Nephron progenitor cell (in vitro differentiated cells): ENCODE measurements around the gene STX4.
A peak's percentile ranks its signal among the peaks of the same experiment; 100 is the strongest.

Source experiments
- DNase-seq: peaks from one replicate; pipeline ENCODE4 v3.0.0; 2021
- H3K27ac Mint-ChIP-seq: 2 replicates; pipeline ENCODE4 v1.8.0; 2021; ENCODE audit warnings: mild to moderate bottlenecking, moderate library complexity, mixed read lengths
- H3K27me3 Mint-ChIP-seq: 2 replicates; pipeline ENCODE4 v1.8.0; 2021; ENCODE audit warnings: mild to moderate bottlenecking, low read depth, mixed read lengths; ENCODE audit not compliant: poor library complexity
- H3K36me3 Mint-ChIP-seq: 2 replicates; pipeline ENCODE4 v1.8.0; 2021; ENCODE audit warnings: low read depth, mixed read lengths
- H3K4me1 Mint-ChIP-seq: 2 replicates; pipeline ENCODE4 v1.8.0; 2021; ENCODE audit warnings: mixed read lengths
- H3K4me3 Mint-ChIP-seq: 2 replicates; pipeline ENCODE4 v1.8.0; 2021; ENCODE audit warnings: mild to moderate bottlenecking, moderate library complexity, mixed read lengths
- H3K9me3 Mint-ChIP-seq: 2 replicates; pipeline ENCODE4 v1.8.0; 2021; ENCODE audit warnings: mild to moderate bottlenecking, moderate library complexity, mixed read lengths
- TF ChIP-seq, protein P1 (sequence below): fragments of 200-600 bp; sonication (generic); IDR thresholded peaks from 2 replicates; pipeline ENCODE4 v1.5.0; 2021; ENCODE audit warnings: antibody characterized with exemption

The STX4 gene

DNA sequence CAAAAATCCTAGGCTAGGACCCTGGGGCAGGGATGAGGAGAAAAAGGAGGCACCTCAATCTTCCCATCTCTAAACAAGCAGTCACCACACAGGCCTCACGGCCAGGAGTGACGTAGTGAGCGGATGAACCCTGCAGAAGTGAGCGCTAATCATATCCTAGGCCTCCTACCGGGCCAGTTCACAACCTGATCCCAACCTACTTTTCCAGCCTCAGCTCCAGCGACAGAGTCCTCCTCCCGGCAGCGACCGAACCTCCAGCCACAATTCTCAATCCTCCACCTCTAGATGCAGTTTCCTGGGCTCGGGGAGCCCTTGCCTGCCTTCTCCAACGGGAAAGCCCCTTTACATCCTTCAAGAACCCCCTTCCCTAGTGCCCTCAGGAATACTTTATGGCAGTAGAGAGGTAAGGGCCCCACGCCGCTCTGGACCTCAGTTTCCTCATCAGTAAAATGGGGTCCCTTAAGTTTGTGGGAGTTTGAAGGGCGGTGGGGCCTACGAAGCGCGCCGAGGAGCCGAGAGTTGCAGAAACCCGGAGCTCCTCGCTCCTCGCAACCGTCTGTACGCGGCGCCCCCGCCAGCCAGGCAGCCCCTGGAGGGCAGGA is 39.3 kb downstream of the STX4 start:
- peaks cover 3% of the 10 kb centered on the region for H3K27me3 Mint-ChIP-seq
- H3K9me3 Mint-ChIP-seq, result no peaks in the 10 kb centered on the region
- H3K36me3 Mint-ChIP-seq, result peaks cover 13% of the 10 kb centered on the region
- peaks cover 32% of the 10 kb centered on the region for H3K4me1 Mint-ChIP-seq
- peak overlapping the region; percentile 91 for H3K27ac Mint-ChIP-seq
- peak; percentile 23 for DNase-seq
- TF ChIP-seq, protein P1, sequence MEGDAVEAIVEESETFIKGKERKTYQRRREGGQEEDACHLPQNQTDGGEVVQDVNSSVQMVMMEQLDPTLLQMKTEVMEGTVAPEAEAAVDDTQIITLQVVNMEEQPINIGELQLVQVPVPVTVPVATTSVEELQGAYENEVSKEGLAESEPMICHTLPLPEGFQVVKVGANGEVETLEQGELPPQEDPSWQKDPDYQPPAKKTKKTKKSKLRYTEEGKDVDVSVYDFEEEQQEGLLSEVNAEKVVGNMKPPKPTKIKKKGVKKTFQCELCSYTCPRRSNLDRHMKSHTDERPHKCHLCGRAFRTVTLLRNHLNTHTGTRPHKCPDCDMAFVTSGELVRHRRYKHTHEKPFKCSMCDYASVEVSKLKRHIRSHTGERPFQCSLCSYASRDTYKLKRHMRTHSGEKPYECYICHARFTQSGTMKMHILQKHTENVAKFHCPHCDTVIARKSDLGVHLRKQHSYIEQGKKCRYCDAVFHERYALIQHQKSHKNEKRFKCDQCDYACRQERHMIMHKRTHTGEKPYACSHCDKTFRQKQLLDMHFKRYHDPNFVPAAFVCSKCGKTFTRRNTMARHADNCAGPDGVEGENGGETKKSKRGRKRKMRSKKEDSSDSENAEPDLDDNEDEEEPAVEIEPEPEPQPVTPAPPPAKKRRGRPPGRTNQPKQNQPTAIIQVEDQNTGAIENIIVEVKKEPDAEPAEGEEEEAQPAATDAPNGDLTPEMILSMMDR, result no peak
- H3K4me3 Mint-ChIP-seq, result peak overlapping the region; percentile 94

DNA sequence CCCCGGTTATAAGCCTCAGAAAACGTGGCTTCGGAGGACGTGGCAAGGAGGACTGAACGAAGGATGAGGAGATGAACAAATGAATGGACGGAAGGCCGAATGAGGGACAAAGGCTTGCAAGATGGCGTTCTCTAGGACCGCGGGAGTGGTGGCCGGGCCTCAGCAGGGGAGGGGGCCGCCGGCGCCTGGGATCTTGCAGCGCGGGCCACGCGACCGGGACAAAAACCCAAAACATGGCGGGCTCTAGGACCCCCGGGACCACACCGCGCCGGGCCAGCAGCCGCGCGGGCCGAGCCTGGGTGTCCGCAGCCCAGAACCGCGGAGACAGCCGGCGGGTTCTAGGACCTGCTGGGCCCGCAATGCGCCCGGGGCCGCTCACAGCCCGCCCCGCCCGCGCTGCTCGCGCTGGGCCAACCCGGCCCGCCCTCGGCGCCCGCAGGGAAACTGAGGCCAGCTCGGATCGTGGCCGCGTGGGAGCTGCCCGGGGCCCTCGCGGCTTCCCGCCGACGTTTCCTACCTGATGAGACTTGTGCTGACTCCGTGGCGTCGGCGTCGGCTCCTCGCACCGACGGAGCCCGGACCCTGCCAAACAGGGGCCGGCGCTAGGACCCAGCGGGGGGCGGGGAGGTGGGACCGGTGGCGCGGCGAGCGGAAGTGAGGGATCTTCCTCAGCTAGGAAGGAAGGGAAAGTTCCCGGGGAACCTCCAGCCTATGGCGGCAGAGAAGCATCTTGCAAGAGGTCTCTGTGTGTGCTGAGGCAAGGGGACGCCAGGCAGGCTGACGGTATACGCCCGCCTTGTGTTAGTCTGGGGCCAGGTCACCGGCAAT is 40.0 kb downstream of the STX4 start:
- Mint-ChIP-seq H3K9me3 (no peaks in the 10 kb centered on the region), H3K27me3 (peaks cover 3% of the 10 kb centered on the region), H3K4me1 (peaks cover 32% of the 10 kb centered on the region), H3K27ac (peak overlapping the region; percentile 93), H3K4me3 (peak overlapping the region; percentile 97), H3K36me3 (peaks cover 20% of the 10 kb centered on the region)
- DNase-seq, result peak; percentile 93
- TF ChIP-seq, protein P1, result no peak

DNA sequence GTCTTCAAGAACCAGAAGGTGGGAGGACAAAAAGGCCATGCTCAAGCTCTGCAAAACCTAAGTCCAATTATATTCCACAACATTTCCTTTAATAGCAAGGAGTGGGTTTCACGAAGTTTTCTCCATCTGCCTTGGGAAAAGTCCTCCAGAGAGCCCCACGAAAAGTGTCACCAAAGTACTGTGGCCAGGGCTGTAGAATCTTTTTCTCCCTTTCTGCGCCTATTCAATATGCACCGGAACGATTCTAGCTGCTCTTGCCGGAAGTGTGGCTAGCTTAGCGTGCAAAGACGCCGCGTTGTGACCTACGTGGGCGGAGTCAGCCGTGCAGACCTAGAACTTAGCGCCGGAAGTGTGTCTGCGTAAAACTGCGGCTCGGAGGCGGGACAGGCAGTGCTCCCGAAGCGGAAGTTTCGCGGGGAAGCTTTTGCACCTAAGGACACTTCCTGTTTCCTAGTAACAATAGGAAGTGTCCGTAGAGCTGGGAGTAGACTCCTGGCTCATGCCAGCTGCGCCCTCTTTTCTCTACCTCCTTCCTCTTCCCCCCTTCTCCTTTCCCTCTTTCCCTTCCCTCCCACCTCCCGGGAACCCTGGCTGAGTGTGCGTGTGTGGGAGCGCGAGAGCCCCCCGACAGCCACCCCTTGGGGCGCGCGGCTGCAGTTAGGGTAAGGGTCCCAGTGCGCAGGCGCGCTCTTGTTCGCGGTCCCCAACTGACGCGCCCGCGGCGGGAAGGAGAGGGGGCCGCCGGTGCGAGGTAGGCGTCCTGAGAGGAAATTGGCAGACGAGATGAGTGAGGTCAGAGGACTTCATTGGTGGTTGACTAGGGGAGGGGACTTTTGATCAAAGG is 40.8 kb downstream of the STX4 start, which contains the start of the genes ZNF646 and ZNF668:
Gene ZNF646, plus strand, starts transcription at position 453 of the 844 bp plus-strand sequence. CDS start 1,903 bp downstream, outside the sequence.
Gene ZNF668, minus strand, starts transcription at position 271 of the 844 bp plus-strand sequence. CDS start 9,781 bp downstream, outside the sequence.
- DNase-seq, result peak; percentile 95
- TF ChIP-seq, protein P1, result no peak
- H3K4me3 Mint-ChIP-seq, result peak within 1 kb of the TSS; percentile 97
- H3K27me3 Mint-ChIP-seq, result peaks cover 3% of the 10 kb centered on the region
- peak within 1 kb of the TSS; percentile 93 for H3K27ac Mint-ChIP-seq
- H3K9me3 Mint-ChIP-seq, result no peaks in the 10 kb centered on the region
- peaks cover 28% of the 10 kb centered on the region for H3K4me1 Mint-ChIP-seq
- H3K36me3 Mint-ChIP-seq, result peaks cover 24% of the 10 kb centered on the region

DNA sequence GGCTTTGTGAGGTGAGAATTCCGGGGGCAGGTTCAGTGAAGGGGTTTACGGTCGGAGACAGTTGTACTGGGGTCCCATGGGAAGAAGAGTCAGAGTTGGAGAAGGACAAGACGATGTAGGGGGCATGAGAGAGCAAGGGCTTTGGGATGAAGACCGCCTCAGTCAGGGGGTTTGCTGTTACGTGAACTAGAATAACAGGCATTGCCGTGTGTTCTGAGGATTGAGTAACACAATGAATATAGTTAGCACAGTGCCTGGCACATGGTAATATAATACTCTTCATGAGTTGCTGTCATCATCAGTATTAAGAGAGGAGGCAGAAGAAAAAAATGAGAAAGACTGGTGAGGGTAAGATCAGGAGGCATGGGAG is 41.4 kb downstream of the STX4 start:
- no peak for DNase-seq
- TF ChIP-seq, protein P1, result no peak
- H3K9me3 Mint-ChIP-seq, result no peaks in the 10 kb centered on the region
- H3K4me1 Mint-ChIP-seq, result peaks cover 25% of the 10 kb centered on the region
- H3K36me3 Mint-ChIP-seq, result peaks cover 26% of the 10 kb centered on the region
- peak overlapping the region; percentile 93 for H3K27ac Mint-ChIP-seq
- peak overlapping the region; percentile 97 for H3K4me3 Mint-ChIP-seq
- H3K27me3 Mint-ChIP-seq, result peaks cover 3% of the 10 kb centered on the region

DNA sequence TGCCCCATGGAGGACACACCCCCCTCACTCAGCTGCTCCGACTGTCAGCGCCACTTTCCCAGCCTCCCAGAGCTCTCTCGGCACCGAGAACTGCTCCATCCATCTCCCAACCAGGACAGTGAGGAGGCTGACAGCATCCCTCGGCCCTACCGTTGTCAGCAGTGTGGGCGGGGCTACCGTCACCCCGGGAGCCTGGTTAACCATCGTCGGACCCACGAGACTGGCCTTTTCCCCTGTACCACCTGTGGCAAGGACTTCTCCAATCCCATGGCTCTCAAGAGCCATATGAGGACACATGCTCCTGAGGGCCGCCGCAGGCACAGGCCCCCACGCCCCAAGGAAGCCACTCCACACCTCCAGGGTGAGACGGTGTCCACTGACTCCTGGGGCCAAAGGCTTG is 43.0 kb downstream of the STX4 start:
- Mint-ChIP-seq H3K9me3 (no peaks in the 10 kb centered on the region), H3K27ac (no peak overlapping the region), H3K27me3 (peaks cover 3% of the 10 kb centered on the region), H3K4me1 (peaks cover 25% of the 10 kb centered on the region), H3K36me3 (peaks cover 26% of the 10 kb centered on the region), H3K4me3 (peak overlapping the region; percentile 97)
- no peak for DNase-seq
- TF ChIP-seq, protein P1, result no peak
